WTC11 (cell line): Measurements from ENCODE around the gene CDH13. TPM values are rescaled to one million over a fixed set of nuclear protein-coding genes. Genes with fewer than 3 reads are reported as not detected.

ENCODE experiments used
- ATAC-seq: fragments of 200-7000 bp; cut with Tn5 transposase; 2 replicates; pipeline ENCODE4 v1.10.0; 2021; ENCODE audit warnings: mild to moderate bottlenecking, moderate library complexity
- CTCF ChIA-PET: fragments of 300-600 bp; sonication (Branson Sonifier 250); formaldehyde crosslinking; loops from one replicate; lab custom pipeline; 2021; ENCODE audit warnings: antibody characterized with exemption; lab: Charles Lee
- POLR2A ChIA-PET: fragments of 350-600 bp; sonication (Branson Sonifier 250); formaldehyde crosslinking; loops from one replicate; lab custom pipeline; 2021; ENCODE audit warnings: antibody characterized with exemption; lab: Charles Lee
- DNase-seq: peaks from one replicate; pipeline ENCODE4 v3.0.0; 2021; ENCODE audit warnings: low spot score
- H3K27ac Mint-ChIP-seq: 2 replicates; pipeline ENCODE4 v1.8.0; 2021; ENCODE audit warnings: mixed read lengths
- H3K27me3 Mint-ChIP-seq: 2 replicates; pipeline ENCODE4 v1.8.0; 2021; ENCODE audit warnings: low read depth, mild to moderate bottlenecking, moderate library complexity, mixed read lengths
- H3K36me3 Mint-ChIP-seq: 2 replicates; pipeline ENCODE4 v1.8.0; 2021; ENCODE audit warnings: mixed read lengths
- H3K4me1 Mint-ChIP-seq: 2 replicates; pipeline ENCODE4 v1.8.0; 2022; ENCODE audit warnings: mixed read lengths
- H3K4me3 Mint-ChIP-seq: 2 replicates; pipeline ENCODE4 v1.8.0; 2021; ENCODE audit warnings: mild to moderate bottlenecking, moderate library complexity, mixed read lengths
- H3K9me3 Mint-ChIP-seq: 2 replicates; pipeline ENCODE4 v1.8.0; 2021; ENCODE audit warnings: mixed read lengths
- ATF2 ChIP-seq: sonication (generic); formaldehyde crosslinking; IDR thresholded peaks from 2 replicates; pipeline ENCODE4 v1.8.1; 2022; ENCODE audit warnings: low read depth, missing genetic modification reagents, borderline replicate concordance
- ESRRA ChIP-seq: sonication (generic); formaldehyde crosslinking; IDR thresholded peaks from 2 replicates; pipeline ENCODE4 v1.8.1; 2022; ENCODE audit warnings: mild to moderate bottlenecking, missing genetic modification reagents, borderline replicate concordance
- FOXK1 ChIP-seq: sonication (generic); formaldehyde crosslinking; IDR thresholded peaks from 2 replicates; pipeline ENCODE4 v1.8.0; 2022; ENCODE audit warnings: mild to moderate bottlenecking, moderate library complexity, missing genetic modification reagents
- FOXP1 ChIP-seq: sonication (generic); formaldehyde crosslinking; IDR thresholded peaks from 2 replicates; pipeline ENCODE4 v1.8.0; 2022; ENCODE audit warnings: missing genetic modification reagents, mild to moderate bottlenecking, moderate library complexity, borderline replicate concordance
- FOXP4 ChIP-seq: sonication (generic); formaldehyde crosslinking; IDR thresholded peaks from 2 replicates; pipeline ENCODE4 v1.8.0; 2022; ENCODE audit warnings: mild to moderate bottlenecking, missing genetic modification reagents
- HMGA2 ChIP-seq: fragments of 250-450 bp; sonication (Bioruptor Pico); IDR thresholded peaks from 2 replicates; pipeline ENCODE4 v1.4.0; 2021; ENCODE audit warnings: mild to moderate bottlenecking, moderate library complexity
- HMGXB4 ChIP-seq: sonication (generic); formaldehyde crosslinking; IDR thresholded peaks from 2 replicates; pipeline ENCODE4 v1.8.1; 2023; ENCODE audit warnings: mild to moderate bottlenecking, moderate library complexity, missing genetic modification reagents
- JAZF1 ChIP-seq: fragments of 250-450 bp; sonication (Bioruptor Pico); IDR thresholded peaks from 2 replicates; pipeline ENCODE4 v1.9.0; 2021; ENCODE audit warnings: moderate library complexity, mild to moderate bottlenecking, inconsistent platforms
- JUN ChIP-seq: sonication (generic); formaldehyde crosslinking; IDR thresholded peaks from 2 replicates; pipeline ENCODE4 v1.8.0; 2023; ENCODE audit warnings: mild to moderate bottlenecking, missing genetic modification reagents
- MLX ChIP-seq: sonication (generic); formaldehyde crosslinking; IDR thresholded peaks from 2 replicates; pipeline ENCODE4 v1.8.1; 2023; ENCODE audit warnings: mild to moderate bottlenecking, missing genetic modification reagents, moderate library complexity
- NR2C2 ChIP-seq: sonication (generic); formaldehyde crosslinking; IDR thresholded peaks from 2 replicates; pipeline ENCODE4 v1.8.0; 2022; ENCODE audit warnings: mild to moderate bottlenecking, missing genetic modification reagents
- NR3C1 ChIP-seq: sonication (generic); formaldehyde crosslinking; conservative IDR thresholded peaks from 2 replicates; pipeline ENCODE4 v1.8.1; 2023; ENCODE audit warnings: low read depth, mild to moderate bottlenecking, missing genetic modification reagents
- PRRX2 ChIP-seq: fragments of 250-450 bp; sonication (Bioruptor Pico); IDR thresholded peaks from 2 replicates; pipeline ENCODE4 v1.8.0; 2021; ENCODE audit warnings: mild to moderate bottlenecking
- RELA ChIP-seq: sonication (generic); formaldehyde crosslinking; IDR thresholded peaks from 2 replicates; pipeline ENCODE4 v1.8.1; 2022; ENCODE audit warnings: missing genetic modification reagents, mild to moderate bottlenecking, borderline replicate concordance
- ZBTB21 ChIP-seq: sonication (generic); formaldehyde crosslinking; IDR thresholded peaks from 2 replicates; pipeline ENCODE4 v1.8.1; 2023; ENCODE audit warnings: mild to moderate bottlenecking, missing genetic modification reagents, borderline replicate concordance
- ZNF232 ChIP-seq: sonication (generic); formaldehyde crosslinking; IDR thresholded peaks from 2 replicates; pipeline ENCODE4 v1.8.0; 2022; ENCODE audit warnings: mild to moderate bottlenecking, missing genetic modification reagents
- ZNF263 ChIP-seq: sonication (generic); formaldehyde crosslinking; IDR thresholded peaks from 2 replicates; pipeline ENCODE4 v1.8.1; 2022; ENCODE audit warnings: low read depth, mild to moderate bottlenecking, moderate library complexity, missing genetic modification reagents
- ZNF396 ChIP-seq: fragments of 250-450 bp; sonication (Bioruptor Pico); IDR thresholded peaks from 2 replicates; pipeline ENCODE4 v1.8.0; 2021; ENCODE audit warnings: mild to moderate bottlenecking, moderate library complexity, borderline replicate concordance
- ZNF532 ChIP-seq: fragments of 250-450 bp; sonication (Bioruptor Pico); IDR thresholded peaks from 2 replicates; pipeline ENCODE4 v1.9.0; 2021; ENCODE audit warnings: mild to moderate bottlenecking, borderline replicate concordance
- ZNF671 ChIP-seq: fragments of 250-450 bp; sonication (Bioruptor Pico); IDR thresholded peaks from 2 replicates; pipeline ENCODE4 v1.8.0; 2021; ENCODE audit warnings: mild to moderate bottlenecking
- total RNA-seq: library from RNA; stranded (reverse); gene quantifications from 3 replicates; pipeline ENCODE4 v1.2.3, GENCODE V29; 2021
- TF ChIP-seq, protein P1 (sequence below): fragments of 250-450 bp; sonication (Bioruptor Pico); IDR thresholded peaks from 2 replicates; pipeline ENCODE4 v1.9.0; 2021; ENCODE audit warnings: mild to moderate bottlenecking
- TF ChIP-seq, protein P2 (sequence below): sonication (generic); formaldehyde crosslinking; IDR thresholded peaks from 2 replicates; pipeline ENCODE4 v1.8.1; 2022; ENCODE audit warnings: mild to moderate bottlenecking, moderate library complexity, missing genetic modification reagents
- TF ChIP-seq, protein P3 (sequence below): sonication (generic); formaldehyde crosslinking; IDR thresholded peaks from 2 replicates; pipeline ENCODE4 v1.8.0; 2022; ENCODE audit warnings: mild to moderate bottlenecking, missing genetic modification reagents

The CDH13 gene
- total RNA-seq, 1 experiment from 2014 or later, result 0.81 TPM

GRCh38 chr16:82651921-82652601 is 25.3 kb downstream of the CDH13 start (continued):
- no peak for TF ChIP-seq ZNF532 (CRISPR knock-in tag)
- TF ChIP-seq, protein P1, sequence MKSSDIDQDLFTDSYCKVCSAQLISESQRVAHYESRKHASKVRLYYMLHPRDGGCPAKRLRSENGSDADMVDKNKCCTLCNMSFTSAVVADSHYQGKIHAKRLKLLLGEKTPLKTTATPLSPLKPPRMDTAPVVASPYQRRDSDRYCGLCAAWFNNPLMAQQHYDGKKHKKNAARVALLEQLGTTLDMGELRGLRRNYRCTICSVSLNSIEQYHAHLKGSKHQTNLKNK (CRISPR knock-in tag), result no peak
- TF ChIP-seq ZNF671 (CRISPR knock-in tag), result no peak
- no peak for TF ChIP-seq ZNF396 (CRISPR knock-in tag)
- TF ChIP-seq HMGA2 (CRISPR knock-in tag), result no peak
- TF ChIP-seq FOXP4, result no peak
- TF ChIP-seq FOXK1 (CRISPR knock-in tag), result no peak
- TF ChIP-seq, protein P2, sequence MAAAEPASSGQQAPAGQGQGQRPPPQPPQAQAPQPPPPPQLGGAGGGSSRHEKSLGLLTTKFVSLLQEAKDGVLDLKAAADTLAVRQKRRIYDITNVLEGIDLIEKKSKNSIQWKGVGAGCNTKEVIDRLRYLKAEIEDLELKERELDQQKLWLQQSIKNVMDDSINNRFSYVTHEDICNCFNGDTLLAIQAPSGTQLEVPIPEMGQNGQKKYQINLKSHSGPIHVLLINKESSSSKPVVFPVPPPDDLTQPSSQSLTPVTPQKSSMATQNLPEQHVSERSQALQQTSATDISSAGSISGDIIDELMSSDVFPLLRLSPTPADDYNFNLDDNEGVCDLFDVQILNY, result no peak
- no peak for TF ChIP-seq NR3C1
- no peak for TF ChIP-seq JUN (CRISPR knock-in tag)

GRCh38 chr16:82652826-82653225 is 26.1 kb downstream of the CDH13 start:
- ATAC-seq (no peak), DNase-seq (no peak)
- peaks cover 12% of the 10 kb centered on the region for H3K4me1 Mint-ChIP-seq
- H3K9me3 Mint-ChIP-seq, result no peaks in the 10 kb centered on the region
- H3K4me3 Mint-ChIP-seq, result no peak overlapping the region
- POLR2A ChIA-PET, result no interaction called here
- CTCF ChIA-PET, result interaction anchor here (2.2 kb wide), 1 partner anchor 13 kb away, joined by 9 read pairs; no protein-coding TSS in a partner anchor
- H3K27me3 Mint-ChIP-seq, result no peaks in the 10 kb centered on the region; the same call in 1 of the 2 replicates
- no peaks in the 10 kb centered on the region for H3K36me3 Mint-ChIP-seq
- H3K27ac Mint-ChIP-seq, result no peak overlapping the region
- no peak for TF ChIP-seq RELA (CRISPR knock-in tag)
- no peak for TF ChIP-seq NR2C2
- no peak for TF ChIP-seq ESRRA (CRISPR knock-in tag)
- no peak for TF ChIP-seq ZNF263
- no peak for TF ChIP-seq HMGXB4
- no peak for TF ChIP-seq MLX (CRISPR knock-in tag)
- no peak for TF ChIP-seq ATF2 (CRISPR knock-in tag)
- TF ChIP-seq JAZF1, result no peak
- TF ChIP-seq JUN (CRISPR knock-in tag), result no peak
- TF ChIP-seq FOXP1 (CRISPR knock-in tag), result no peak
- no peak for TF ChIP-seq ZBTB21 (CRISPR knock-in tag)
- no peak for TF ChIP-seq PRRX2
- TF ChIP-seq, protein P3, sequence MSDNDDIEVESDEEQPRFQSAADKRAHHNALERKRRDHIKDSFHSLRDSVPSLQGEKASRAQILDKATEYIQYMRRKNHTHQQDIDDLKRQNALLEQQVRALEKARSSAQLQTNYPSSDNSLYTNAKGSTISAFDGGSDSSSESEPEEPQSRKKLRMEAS, result no peak
- TF ChIP-seq, protein P1 (CRISPR knock-in tag), result no peak
- no peak for TF ChIP-seq ZNF232
